GM12878 (cell line): ENCODE data around the gene GLIPR2. TPM values are rescaled to one million over a fixed set of nuclear protein-coding genes. Genes with fewer than 3 reads are reported as not detected.

Source experiments
- ATAC-seq: fragments of 200-7000 bp; cut with Tn5 transposase; 3 replicates; pipeline ENCODE4 v1.9.1; 2020; ENCODE audit warnings: mild to moderate bottlenecking, moderate library complexity
- BruUV-seq: library from RNA; stranded (reverse); fragments of 400-500 nt; replicated peaks from 2 replicates; lab custom pipeline; 2021; lab: Mats Ljungman, UMichigan
- CTCF ChIA-PET: fragments of 300-600 bp; sonication (Branson Sonifier 250); formaldehyde crosslinking; extraction: SDS; loops from one replicate; lab custom pipeline; 2021; ENCODE audit warnings: inconsistent platforms; lab: Yijun Ruan, JAX
- POLR2A ChIA-PET: fragments of 350-600 bp; formaldehyde crosslinking; extraction: SDS; loops from one replicate; lab custom pipeline; 2021; ENCODE audit warnings: inconsistent platforms; lab: Charles Lee
- RAD21 ChIA-PET: fragments of 300-600 bp; sonication (Branson Sonifier 250); formaldehyde crosslinking; loops from one replicate; lab custom pipeline; 2023; ENCODE audit warnings: antibody characterized with exemption; ENCODE audit not compliant: unreplicated experiment; lab: Charles Lee
- SMC1A ChIA-PET: fragments of 300-600 bp; sonication (Branson Sonifier 250); formaldehyde crosslinking; loops from one replicate; lab custom pipeline; 2023; ENCODE audit not compliant: unreplicated experiment, uncharacterized antibody; lab: Charles Lee
- DNase-seq: peaks from one replicate; pipeline ENCODE4 v3.0.0-alpha.2; 2011; ENCODE audit warnings: low read depth, low spot score
- FAIRE-seq: peaks from 3 replicates; lab custom pipeline; 2011; peaks lifted over from hg19 to GRCh38; lab: Jason Lieb, UNC
- H2AFZ ChIP-seq: 2 replicates; pipeline ENCODE4 v1.6.0; 2011; ENCODE audit warnings: low read depth, low read length, control low read depth; ENCODE audit not compliant: control insufficient read depth
- H3K27ac ChIP-seq: 2 replicates; pipeline ENCODE4 v1.5.1; 2011; ENCODE audit warnings: control low read depth; ENCODE audit not compliant: control insufficient read depth, insufficient read depth
- H3K27me3 ChIP-seq, 2 experiments: replicated peaks in 1 of 2; 2 replicates each; pipeline versions ENCODE4 v1.6.0 to v1.6.1; 2011; ENCODE audit warnings: low read length in 1 of 2; ENCODE audit not compliant: control insufficient read depth in 2 of 2, insufficient read depth in 2 of 2
- H3K36me3 ChIP-seq, 2 experiments: 2 replicates each; pipeline ENCODE4 v1.5.1; 2011; ENCODE audit warnings: low read length in 1 of 2; ENCODE audit not compliant: control insufficient read depth in 2 of 2, insufficient read depth in 2 of 2
- H3K4me1 ChIP-seq: 2 replicates; pipeline ENCODE4 v1.6.1; 2011; ENCODE audit warnings: mild to moderate bottlenecking, low read length, moderate library complexity, mixed read lengths; ENCODE audit not compliant: control insufficient read depth, insufficient read depth
- H3K4me2 ChIP-seq: 2 replicates; pipeline ENCODE4 v1.6.0; 2011; ENCODE audit warnings: control low read depth; ENCODE audit not compliant: control insufficient read depth, insufficient read depth
- H3K4me3 ChIP-seq: fragments of 200-600 bp; sonication (generic); 2 replicates; pipeline ENCODE4 v1.5.1; 2016
- H3K79me2 ChIP-seq: 2 replicates; pipeline ENCODE4 v1.6.0; 2011; ENCODE audit warnings: low read length; ENCODE audit not compliant: control insufficient read depth, insufficient read depth
- H3K9ac ChIP-seq: 2 replicates; pipeline ENCODE4 v1.8.0; 2011; ENCODE audit warnings: low read length, control low read depth, mixed read lengths; ENCODE audit not compliant: control insufficient read depth, insufficient read depth
- H3K9me3 ChIP-seq: replicated peaks from 3 replicates; pipeline ENCODE4 v1.5.1; 2011; ENCODE audit warnings: mild to moderate bottlenecking, low read length; ENCODE audit not compliant: control insufficient read depth, insufficient read depth
- H4K20me1 ChIP-seq: 2 replicates; pipeline ENCODE4 v1.6.0; 2011; ENCODE audit not compliant: control insufficient read depth, insufficient read depth
- ATF7 ChIP-seq: fragments of 450-650 bp; IDR thresholded peaks from 2 replicates; pipeline ENCODE4 v1.6.1; 2016; ENCODE audit warnings: low read depth, mild to moderate bottlenecking
- BACH1 ChIP-seq: fragments of 450-650 bp; IDR thresholded peaks from 2 replicates; pipeline ENCODE4 v1.6.1; 2017; ENCODE audit warnings: mild to moderate bottlenecking, borderline replicate concordance
- BCL3 ChIP-seq: IDR thresholded peaks from 2 replicates; pipeline ENCODE4 v1.6.1; 2011; ENCODE audit warnings: borderline replicate concordance, low read depth, mild to moderate bottlenecking, moderate library complexity, low read length; ENCODE audit not compliant: insufficient read depth, poor library complexity, severe bottlenecking
- CBX5 ChIP-seq: sonication (generic); IDR thresholded peaks from 2 replicates; pipeline ENCODE4 v1.6.1; 2016; ENCODE audit warnings: low read depth, moderate library complexity, mild to moderate bottlenecking, inconsistent platforms
- CEBPZ ChIP-seq: fragments of 150-350 bp; IDR thresholded peaks from 2 replicates; pipeline ENCODE4 v1.6.1; 2016; ENCODE audit warnings: low read depth, low read length
- EGR1 ChIP-seq, 2 experiments: IDR thresholded peaks; 1 replicate in 1 of 2; 2 replicates in 1 of 2; pipeline ENCODE4 v1.6.1; 2011 to 2012; ENCODE audit warnings: low read depth in 2 of 2, low read length in 2 of 2, borderline replicate concordance in 1 of 2, mild to moderate bottlenecking in 1 of 2, moderate library complexity in 1 of 2
- IKZF1 ChIP-seq: fragments of 450-650 bp; conservative IDR thresholded peaks from 2 replicates; pipeline ENCODE4 v1.6.1; 2017; ENCODE audit warnings: antibody characterized with exemption, mild to moderate bottlenecking
- ZBED1 ChIP-seq: IDR thresholded peaks from 2 replicates; pipeline ENCODE4 v1.6.1; 2016; ENCODE audit warnings: borderline replicate concordance
- ZBTB11 ChIP-seq: fragments of 450-650 bp; formaldehyde crosslinking; IDR thresholded peaks from 2 replicates; pipeline ENCODE4 v1.5.0; 2022; ENCODE audit warnings: mild to moderate bottlenecking, missing genetic modification characterization
- ZBTB4 ChIP-seq: fragments of 450-650 bp; formaldehyde crosslinking; IDR thresholded peaks from 2 replicates; pipeline ENCODE4 v1.4.0; 2022; ENCODE audit warnings: mild to moderate bottlenecking, moderate library complexity
- WGBS: methylation state at CpG from one replicate; pipeline ENCODE4 v1.1.6; 2016; ENCODE audit warnings: low lambda C conversion rate; ENCODE audit not compliant: insufficient replicate concordance, insufficient coverage; ENCODE audit errors: missing lambda C conversion rate; 5-methylcytosine and 5-hydroxymethylcytosine counted together
- in situ Hi-C: fragments of 300-500 bp; cut with MboI; formaldehyde crosslinking; loops from 9 replicates; pipeline ENCODE4 v1.14.3; 2018; ENCODE audit warnings: mixed read lengths
- intact Hi-C: fragments of 100-400 bp; cut with micrococcal nuclease; formaldehyde crosslinking; loops from one replicate; pipeline ENCODE4 v1.14.2; 2022; ENCODE audit not compliant: unreplicated experiment
- polyA plus RNA-seq, 11 experiments: library from polyadenylated mRNA; depleted of rRNA in 4 of 11; unstranded in 6 of 11; stranded (reverse) in 5 of 11; fragments of >200 nt; fragmentation: Nextera tagmentation in 4 of 11; fragmentation: Illumina TruSeq in 1 of 11; extraction: Ambion mirVana in 4 of 11; extraction: Trizol in 1 of 11; gene quantifications; 1 replicate in 1 of 11; 2 replicates in 10 of 11; pipeline versions ENCODE4 v1.2.1 to v1.2.3, GENCODE V29; 2011 to 2016; ENCODE audit warnings: inconsistent platforms in 2 of 11, missing spikeins in 2 of 11, low read depth in 1 of 11
- total RNA-seq, 4 experiments: library from RNA; depleted of rRNA in 3 of 4; stranded (reverse); fragments of >200 nt in 3 of 4; fragmentation: Illumina TruSeq in 1 of 4; extraction: Trizol in 1 of 4; gene quantifications; 2 replicates each; pipeline versions ENCODE4 v1.2.1 to v1.2.3, GENCODE V29; 2013 to 2021

Gene GLIPR2
- total and polyA plus RNA-seq, 10 of the 15 experiments (the other 5 are each of a cell fraction or from before 2014, with no cell fraction given): 0.41 to 3.5 (median 2.2) TPM

- intact Hi-C loops (no loop called here), in situ Hi-C loops (no loop called here)
- no peak for ATAC-seq
- ChIA-PET CTCF (interaction anchor here (2.7 kb wide), 1 partner anchor 14 kb away, joined by 8 read pairs; no protein-coding TSS in a partner anchor), SMC1A (interaction anchor here (0.8 kb wide), 1 partner anchor 15 kb away, joined by 3 read pairs; no protein-coding TSS in a partner anchor), POLR2A (no interaction called here), RAD21 (no interaction called here)
- H2AFZ ChIP-seq: no peak overlapping the region
- WGBS: 59% methylated on average over 3 of the region's 3 CpGs
- H3K4me1 ChIP-seq: peaks cover 4% of the 10 kb centered on the region
- no peak for FAIRE-seq
- no peak overlapping the region for H3K4me2 ChIP-seq
- no peak for DNase-seq
- no peaks in the 10 kb centered on the region for H4K20me1 ChIP-seq
- no peaks in the 10 kb centered on the region for H3K27me3 ChIP-seq
- no peak overlapping the region for H3K9ac ChIP-seq
- BruUV-seq: no TSS peak
- no peaks in the 10 kb centered on the region for H3K79me2 ChIP-seq
- no peak overlapping the region for H3K4me3 ChIP-seq
- no peaks in the 10 kb centered on the region for H3K36me3 ChIP-seq
- no peaks in the 10 kb centered on the region; the same call in 2 of the 3 replicates for H3K9me3 ChIP-seq
- H3K27ac ChIP-seq: no peak overlapping the region
- TF ChIP-seq ATF7 (no peak), BCL3 (no peak), ZBTB11 (CRISPR knock-in tag) (no peak), EGR1 (IDR thresholded peaks at IDR 0.05; ENCODE audit: borderline replicate concordance in 1 of 2, low read depth in 2 of 2, low read length in 2 of 2) (no peak), ZBTB4 (CRISPR knock-in tag) (no peak), IKZF1 (no peak), CBX5 (no peak), CEBPZ (no peak), ZBED1 (no peak), BACH1 (no peak)
These were observed 48.5 kb upstream of the GLIPR2 start for GRCh38 chr9:36088020-36088419.
